ENCODE data around the gene MFAP2.

MFAP2 gene

GRCh38 chr1:17008208-17008855 lies 27.9 kb upstream of the MFAP2 start:
- DNase-seq (ENCODE audit: low spot score), result no peak

GRCh38 chr1:17007121-17007520 lies 26.7 kb upstream of the MFAP2 start:
- peak; percentile 70 for DNase-seq (ENCODE audit: low spot score)

GRCh38 chr1:17005365-17005740 lies 24.9 kb upstream of the MFAP2 start:
- DNase-seq (ENCODE audit: low spot score), result no peak

- peak; percentile 55 for DNase-seq (ENCODE audit: low spot score)
These were observed 24.3 kb upstream of the MFAP2 start for GRCh38 chr1:17004466-17005364.

GRCh38 chr1:17002524-17002902 lies 22.1 kb upstream of the MFAP2 start:
- no peak for DNase-seq (ENCODE audit: low spot score)

- no peak for DNase-seq (ENCODE audit: low spot score)
These were observed 21.5 kb upstream of the MFAP2 start for GRCh38 chr1:17001760-17002523.

GRCh38 chr1:16999863-17000262 lies 19.4 kb upstream of the MFAP2 start:
- DNase-seq (ENCODE audit: low spot score), result peak; percentile 62

GRCh38 chr1:16998589-16998988 lies 18.2 kb upstream of the MFAP2 start:
- no peak for DNase-seq (ENCODE audit: low spot score)

- no peak for DNase-seq (ENCODE audit: low spot score)
These were observed 16.4 kb upstream of the MFAP2 start for GRCh38 chr1:16996845-16997244.

- DNase-seq (ENCODE audit: low spot score), result no peak
These were observed 13.2 kb upstream of the MFAP2 start for GRCh38 chr1:16993521-16994038.

- DNase-seq (ENCODE audit: low spot score), result no peak
These were observed 12.3 kb upstream of the MFAP2 start for GRCh38 chr1:16992675-16993074.

GRCh38 chr1:16992102-16992501 lies 11.7 kb upstream of the MFAP2 start:
- no peak for DNase-seq (ENCODE audit: low spot score)

- no peak for DNase-seq (ENCODE audit: low spot score)
These were observed 11.2 kb upstream of the MFAP2 start for GRCh38 chr1:16991571-16991970.

GRCh38 chr1:16989676-16990391 lies 9.4 kb upstream of the MFAP2 start:
- DNase-seq (ENCODE audit: low spot score), result no peak

- no peak for DNase-seq (ENCODE audit: low spot score)
These were observed 7.8 kb upstream of the MFAP2 start for GRCh38 chr1:16988210-16988609.

GRCh38 chr1:16986962-16987361 lies 6.5 kb upstream of the MFAP2 start:
- peak; percentile 96 for DNase-seq (ENCODE audit: low spot score)

GRCh38 chr1:16986560-16986959 lies 6.1 kb upstream of the MFAP2 start:
- no peak for DNase-seq (ENCODE audit: low spot score)

- no peak for DNase-seq (ENCODE audit: low spot score)
These were observed 5.7 kb upstream of the MFAP2 start for GRCh38 chr1:16986113-16986512.

GRCh38 chr1:16984717-16985116 lies 4.3 kb upstream of the MFAP2 start:
- DNase-seq (ENCODE audit: low spot score), result no peak

GRCh38 chr1:16983649-16984048 lies 3.2 kb upstream of the MFAP2 start:
- no peak for DNase-seq (ENCODE audit: low spot score)

- no peak for DNase-seq (ENCODE audit: low spot score)
These were observed 2.5 kb upstream of the MFAP2 start for GRCh38 chr1:16982902-16983301.

- DNase-seq (ENCODE audit: low spot score), result no peak
These were observed 939 bp upstream of the MFAP2 start for GRCh38 chr1:16981269-16981849.

Measured in iPS-NIHi11 (cell line).